ENCODE results near the gene TSGA10IP.
A peak's percentile ranks its signal among the peaks of the same experiment; 100 is the strongest.

Gene TSGA10IP

GRCh38 chr11:65917434-65918210 lies 27.7 kb upstream of the TSGA10IP start:
- DNase-seq (ENCODE audit: low read depth), result no peak

- no peak for DNase-seq (ENCODE audit: low read depth)
Observed at GRCh38 chr11:65918211-65919140, 26.8 kb upstream of the TSGA10IP start, which contains the start of gene C11orf68. C11orf68 (minus strand) TSS chr11:65919062; CDS start chr11:65919031, 31 bp downstream.

GRCh38 chr11:65919141-65919572 lies 26.1 kb upstream of the TSGA10IP start, which contains the start of gene DRAP1:
DRAP1 (plus strand) TSS chr11:65919426; CDS start chr11:65919502, 76 bp downstream.
- peak; percentile 97 for DNase-seq (ENCODE audit: low read depth)

GRCh38 chr11:65919573-65920371 lies 25.5 kb upstream of the TSGA10IP start:
- no peak for DNase-seq (ENCODE audit: low read depth)

- DNase-seq (ENCODE audit: low read depth), result no peak
Observed at GRCh38 chr11:65920372-65920802, 24.9 kb upstream of the TSGA10IP start.

DNA sequence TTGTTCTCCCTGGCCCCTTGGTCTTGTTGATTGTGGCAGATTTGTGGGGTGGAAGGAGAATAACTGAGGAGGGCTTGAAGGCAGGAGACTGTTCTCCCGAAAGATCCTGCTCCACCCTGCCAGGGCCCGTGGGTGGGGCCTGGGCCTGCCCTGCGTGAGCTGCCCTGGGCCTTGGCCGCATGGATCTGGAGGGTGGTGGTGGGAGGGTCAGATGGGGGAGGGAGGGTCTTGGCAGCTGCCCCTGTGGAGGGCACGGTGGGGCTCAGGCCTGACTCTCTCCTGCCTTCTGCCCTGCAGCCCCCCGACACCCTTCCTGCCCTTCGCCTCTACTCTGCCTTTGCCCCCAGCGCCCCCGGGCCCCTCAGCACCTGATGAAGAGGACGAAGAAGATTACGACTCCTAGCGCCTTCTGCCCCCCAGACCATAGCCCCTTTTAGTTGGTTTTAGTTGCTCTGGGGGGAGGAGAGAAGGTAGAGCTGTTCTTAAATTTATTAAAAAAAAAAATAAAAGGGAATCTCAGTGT lies 24.2 kb upstream of the TSGA10IP start:
- DNase-seq (ENCODE audit: low read depth), result no peak

- no peak for DNase-seq (ENCODE audit: low read depth)
Observed at GRCh38 chr11:65921876-65922275, 23.4 kb upstream of the TSGA10IP start.

DNA sequence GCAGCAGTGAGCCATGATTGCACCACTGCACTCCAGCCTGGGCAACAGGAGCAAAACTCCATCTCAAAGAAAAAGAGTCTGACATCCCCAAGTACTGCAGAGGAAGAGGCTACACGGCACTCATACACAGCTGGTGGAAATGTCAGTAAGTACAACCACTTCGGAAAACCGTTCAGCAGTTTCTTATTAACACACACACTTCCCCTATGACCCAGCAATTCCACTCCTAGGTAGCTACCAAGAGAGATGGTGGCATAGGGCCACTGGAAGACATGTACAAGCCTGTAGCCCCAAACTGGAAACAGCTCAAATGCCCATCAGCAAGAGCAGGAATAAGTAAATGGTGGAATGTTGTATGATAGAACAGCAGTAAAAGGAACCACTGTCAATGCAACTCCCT lies 22.7 kb upstream of the TSGA10IP start:
- DNase-seq (ENCODE audit: low read depth), result no peak

- no peak for DNase-seq (ENCODE audit: low read depth)
Observed at GRCh38 chr11:65925397-65925796, 19.9 kb upstream of the TSGA10IP start.

GRCh38 chr11:65927904-65928397 lies 17.3 kb upstream of the TSGA10IP start:
- no peak for DNase-seq (ENCODE audit: low read depth)

DNA sequence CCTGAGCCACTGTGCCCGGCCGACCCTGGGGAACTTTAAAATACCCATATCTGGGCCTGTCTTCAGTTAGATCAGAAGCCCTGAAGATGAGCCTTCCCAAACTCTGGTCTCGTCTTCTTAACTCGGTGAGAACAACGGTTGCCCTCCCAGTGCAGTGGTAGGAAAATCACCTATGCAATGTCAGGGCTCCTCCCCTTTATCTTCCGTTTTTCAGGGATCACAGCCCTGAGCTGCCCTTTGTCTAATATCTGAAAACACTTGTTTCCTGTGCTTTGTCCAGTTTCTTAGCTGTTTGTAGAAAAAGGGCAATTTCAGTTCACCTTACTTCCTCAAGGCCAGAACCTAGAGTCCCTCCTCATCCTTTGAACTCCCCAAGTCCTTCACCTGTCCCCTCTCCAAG lies 16.6 kb upstream of the TSGA10IP start:
- no peak for DNase-seq (ENCODE audit: low read depth)

GRCh38 chr11:65931773-65932557 lies 13.3 kb upstream of the TSGA10IP start:
- DNase-seq (ENCODE audit: low read depth), result no peak

DNA sequence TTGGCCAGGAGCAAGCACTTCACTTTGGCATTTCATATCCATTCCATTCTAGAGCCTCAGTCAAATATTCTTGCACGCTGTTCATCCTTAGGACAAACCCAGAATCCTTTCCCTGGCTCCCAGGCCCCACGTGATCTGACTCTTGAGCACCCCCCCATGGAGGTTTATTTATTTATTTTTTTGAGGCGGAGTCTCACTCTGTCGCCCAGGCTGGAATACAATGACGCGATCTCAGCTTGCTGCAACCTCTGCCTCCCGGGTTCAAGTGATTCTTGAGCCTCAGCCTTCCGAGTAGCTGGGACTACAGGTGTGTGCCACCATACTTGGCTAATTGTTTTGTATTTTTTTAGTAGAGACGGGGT lies 12.7 kb upstream of the TSGA10IP start:
- no peak for DNase-seq (ENCODE audit: low read depth)

- no peak for DNase-seq (ENCODE audit: low read depth)
Observed at GRCh38 chr11:65934014-65934413, 11.3 kb upstream of the TSGA10IP start.

DNA sequence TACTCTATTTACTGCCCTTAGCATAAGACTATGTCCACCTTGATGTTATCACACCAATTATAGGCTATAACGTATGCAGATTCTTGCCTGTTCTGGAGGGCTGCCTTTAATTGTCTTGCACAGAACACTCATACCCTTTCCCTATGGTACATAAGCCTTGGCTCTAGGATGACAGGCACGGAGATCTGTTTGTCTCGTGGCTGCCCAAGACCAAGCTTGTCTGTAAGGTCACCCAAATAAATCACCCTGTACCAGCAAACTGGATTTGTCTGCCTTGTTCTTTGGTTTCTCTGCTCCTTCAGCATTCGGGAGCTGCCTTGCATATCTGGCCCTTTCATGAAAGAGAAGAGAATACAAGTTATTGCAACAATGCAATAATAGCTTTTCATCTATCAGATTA lies 7.5 kb upstream of the TSGA10IP start:
- DNase-seq (ENCODE audit: low read depth), result no peak

- no peak for DNase-seq (ENCODE audit: low read depth)
Observed at GRCh38 chr11:65941720-65942310, 3.5 kb upstream of the TSGA10IP start.

DNA sequence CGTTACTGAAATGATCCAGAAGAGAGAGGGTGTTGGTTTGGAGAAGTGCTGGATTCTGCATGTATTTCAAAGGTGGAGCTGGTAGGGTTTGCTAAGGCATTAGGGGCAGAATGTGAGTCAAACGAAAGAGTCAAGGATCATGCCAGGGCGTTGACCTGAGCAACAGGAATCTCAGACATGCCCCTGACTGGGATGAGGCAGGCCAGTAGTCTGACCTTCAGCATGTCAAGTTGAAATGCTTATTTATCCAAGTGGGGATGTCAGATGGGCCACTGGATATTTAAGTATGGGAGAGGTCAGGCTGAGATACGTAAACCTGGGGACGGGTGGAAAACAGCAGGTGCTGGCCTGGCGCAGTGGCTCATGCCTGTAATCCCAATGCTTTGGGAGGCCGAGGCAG lies 2.7 kb upstream of the TSGA10IP start:
- DNase-seq (ENCODE audit: low read depth), result no peak

DNA sequence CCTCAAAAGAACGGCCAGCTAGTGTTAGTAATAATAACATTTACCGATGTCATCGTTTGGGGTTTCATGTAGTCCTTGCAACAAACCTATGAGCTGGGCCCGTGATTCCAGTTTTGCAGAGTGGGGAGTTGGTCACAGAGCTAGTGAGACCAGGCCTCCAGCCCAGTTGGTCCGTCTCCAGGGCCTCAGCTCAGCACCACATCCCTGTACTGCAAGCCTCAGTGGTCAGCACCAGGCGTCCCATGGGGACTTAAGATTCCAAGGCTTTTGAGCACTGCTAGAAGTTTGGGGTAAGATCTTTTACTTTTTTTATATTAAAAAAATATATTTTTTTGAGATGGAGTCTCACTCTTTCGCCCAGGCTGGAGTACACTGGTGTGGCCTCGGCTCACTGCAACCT lies 1.1 kb upstream of the TSGA10IP start:
- peak; percentile 36 for DNase-seq (ENCODE audit: low read depth)

- DNase-seq (ENCODE audit: low read depth), result no peak
Observed at GRCh38 chr11:65944767-65945166, 513 bp upstream of the TSGA10IP start.

- DNase-seq (ENCODE audit: low read depth), result no peak
Observed at GRCh38 chr11:65945941-65946558, 770 bp downstream of the TSGA10IP start.

Measured in stromal cell of bone marrow (primary cell).